ENCODE measurements around the gene TNFRSF8. TPM values are rescaled to one million over a fixed set of nuclear protein-coding genes. Genes with fewer than 3 reads are reported as not detected.

Gene TNFRSF8
- total RNA-seq, 3 donors from 2014 or later (not counting 1 experiment from before 2014, with no cell fraction given) = 0.34 to 1.7 (median 0.50) TPM

- DNase-seq (peak in 1 of 2 donors; percentile 58), ATAC-seq (peak in 2 of 3 donors; percentile 6 to 14)
- Histone ChIP-seq H3K36me3 (ENCODE audit: control insufficient read depth, insufficient read depth, low read length) (peaks cover 10% of the 10 kb centered on the region), H3K9me3 (ENCODE audit: control insufficient read depth, insufficient read depth, low read length) (no peaks in the 10 kb centered on the region), H3K27ac (ENCODE audit: low read length) (peak overlapping the region; percentile 62), H3K4me3 (ENCODE audit: low read length) (peak overlapping the region; percentile 59), H3K27me3 (ENCODE audit: control insufficient read depth, insufficient read depth, low read length) (no peaks in the 10 kb centered on the region), H3K4me1 (ENCODE audit: control insufficient read depth, insufficient read depth, low read length) (peaks cover 92% of the 10 kb centered on the region)
- H3K36me3 Mint-ChIP-seq = peaks cover 13% of the 10 kb centered on the region
- intact Hi-C loops (cut with micrococcal nuclease) = no loop called here
- H3K27me3 Mint-ChIP-seq (ENCODE audit: low read depth in 2 of 2) = no peaks in the 10 kb centered on the region
- H3K27ac Mint-ChIP-seq = peak overlapping the region; percentile 99
- 4% methylated on average over 33 of the region's 33 CpGs for WGBS (ENCODE audit: insufficient coverage)
- H3K9me3 Mint-ChIP-seq = no peaks in the 10 kb centered on the region
- TF ChIP-seq, protein P1, sequence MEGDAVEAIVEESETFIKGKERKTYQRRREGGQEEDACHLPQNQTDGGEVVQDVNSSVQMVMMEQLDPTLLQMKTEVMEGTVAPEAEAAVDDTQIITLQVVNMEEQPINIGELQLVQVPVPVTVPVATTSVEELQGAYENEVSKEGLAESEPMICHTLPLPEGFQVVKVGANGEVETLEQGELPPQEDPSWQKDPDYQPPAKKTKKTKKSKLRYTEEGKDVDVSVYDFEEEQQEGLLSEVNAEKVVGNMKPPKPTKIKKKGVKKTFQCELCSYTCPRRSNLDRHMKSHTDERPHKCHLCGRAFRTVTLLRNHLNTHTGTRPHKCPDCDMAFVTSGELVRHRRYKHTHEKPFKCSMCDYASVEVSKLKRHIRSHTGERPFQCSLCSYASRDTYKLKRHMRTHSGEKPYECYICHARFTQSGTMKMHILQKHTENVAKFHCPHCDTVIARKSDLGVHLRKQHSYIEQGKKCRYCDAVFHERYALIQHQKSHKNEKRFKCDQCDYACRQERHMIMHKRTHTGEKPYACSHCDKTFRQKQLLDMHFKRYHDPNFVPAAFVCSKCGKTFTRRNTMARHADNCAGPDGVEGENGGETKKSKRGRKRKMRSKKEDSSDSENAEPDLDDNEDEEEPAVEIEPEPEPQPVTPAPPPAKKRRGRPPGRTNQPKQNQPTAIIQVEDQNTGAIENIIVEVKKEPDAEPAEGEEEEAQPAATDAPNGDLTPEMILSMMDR (IDR thresholded peaks at IDR 0.05) = no peak
- H3K4me3 Mint-ChIP-seq = peak overlapping the region; percentile 100
- peaks cover 59 to 71% of the 10 kb centered on the region in 2 donors for H3K4me1 Mint-ChIP-seq
These were observed 104.7 kb downstream of the TNFRSF8 start for GRCh38 chr1:12167493-12168429.

GRCh38 chr1:12168451-12169160 lies 105.5 kb downstream of the TNFRSF8 start:
- Mint-ChIP-seq H3K36me3 (peaks cover 13% of the 10 kb centered on the region), H3K9me3 (no peaks in the 10 kb centered on the region), H3K27ac (peak overlapping the region; percentile 99), H3K27me3 (ENCODE audit: low read depth in 2 of 2) (no peaks in the 10 kb centered on the region), H3K4me3 (peak overlapping the region; percentile 100), H3K4me1 (peaks cover 59 to 71% of the 10 kb centered on the region in 2 donors)
- Histone ChIP-seq H3K27me3 (ENCODE audit: control insufficient read depth, insufficient read depth, low read length) (no peaks in the 10 kb centered on the region), H3K9me3 (ENCODE audit: control insufficient read depth, insufficient read depth, low read length) (no peaks in the 10 kb centered on the region), H3K36me3 (ENCODE audit: control insufficient read depth, insufficient read depth, low read length) (peaks cover 10% of the 10 kb centered on the region), H3K27ac (ENCODE audit: low read length) (peak overlapping the region; percentile 62), H3K4me1 (ENCODE audit: control insufficient read depth, insufficient read depth, low read length) (peaks cover 92% of the 10 kb centered on the region), H3K4me3 (ENCODE audit: low read length) (peak overlapping the region; percentile 59)
- intact Hi-C loops (cut with micrococcal nuclease) = no loop called here
- TF ChIP-seq, protein P1 (IDR thresholded peaks at IDR 0.05) = no peak
- WGBS (ENCODE audit: insufficient coverage) = 56% methylated on average over 17 of the region's 17 CpGs
- DNase-seq (no peak), ATAC-seq (no peak)

- Mint-ChIP-seq H3K27ac (peak overlapping the region; percentile 99), H3K9me3 (no peaks in the 10 kb centered on the region), H3K4me1 (peaks cover 69 to 76% of the 10 kb centered on the region in 2 donors), H3K27me3 (ENCODE audit: low read depth in 2 of 2) (no peaks in the 10 kb centered on the region), H3K36me3 (peaks cover 13% of the 10 kb centered on the region), H3K4me3 (peak overlapping the region; percentile 100)
- no peaks in the 10 kb centered on the region for H3K27me3 ChIP-seq (ENCODE audit: control insufficient read depth, insufficient read depth, low read length)
- H3K9me3 ChIP-seq (ENCODE audit: control insufficient read depth, insufficient read depth, low read length) = no peaks in the 10 kb centered on the region
- DNase-seq (no peak), ATAC-seq (no peak)
- H3K4me1 ChIP-seq (ENCODE audit: control insufficient read depth, insufficient read depth, low read length) = peaks cover 92% of the 10 kb centered on the region
- intact Hi-C loops (cut with micrococcal nuclease) = loop anchor here (10.0 kb wide), 1 partner anchor 265 kb away; no protein-coding TSS in a partner anchor
- WGBS (ENCODE audit: insufficient coverage) = 81% methylated on average over 7 of the region's 8 CpGs
- TF ChIP-seq, protein P1 (IDR thresholded peaks at IDR 0.05) = no peak
- no peak overlapping the region for H3K4me3 ChIP-seq (ENCODE audit: low read length)
- peaks cover 10% of the 10 kb centered on the region for H3K36me3 ChIP-seq (ENCODE audit: control insufficient read depth, insufficient read depth, low read length)
- H3K27ac ChIP-seq (ENCODE audit: low read length) = peak overlapping the region; percentile 43
These were observed 106.5 kb downstream of the TNFRSF8 start for GRCh38 chr1:12169442-12170135.
